ENCODE measurements around the gene DAAM2.

DAAM2 gene

DNA sequence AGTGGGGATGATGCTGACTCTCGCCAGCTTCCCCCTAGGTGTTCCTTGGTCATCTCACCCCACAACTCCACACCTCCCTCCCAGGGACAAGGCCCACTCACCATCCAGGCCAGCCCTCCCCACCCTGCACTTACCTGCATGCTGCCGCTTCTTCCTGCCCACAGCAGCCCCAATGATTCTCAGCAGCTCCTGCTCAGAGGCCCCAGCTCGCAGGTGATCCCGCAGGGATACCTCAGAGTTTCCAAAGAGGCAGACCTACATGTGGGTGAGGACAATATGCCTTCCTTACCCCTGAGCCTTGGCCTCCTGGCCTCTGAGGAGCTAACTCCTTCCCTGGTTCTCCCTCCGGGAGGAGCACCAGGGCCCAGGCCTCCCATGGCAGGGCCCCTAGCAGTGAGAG, 117.5 kb downstream of the DAAM2 start:
- no peak for DNase-seq (ENCODE audit: low spot score)

DNA sequence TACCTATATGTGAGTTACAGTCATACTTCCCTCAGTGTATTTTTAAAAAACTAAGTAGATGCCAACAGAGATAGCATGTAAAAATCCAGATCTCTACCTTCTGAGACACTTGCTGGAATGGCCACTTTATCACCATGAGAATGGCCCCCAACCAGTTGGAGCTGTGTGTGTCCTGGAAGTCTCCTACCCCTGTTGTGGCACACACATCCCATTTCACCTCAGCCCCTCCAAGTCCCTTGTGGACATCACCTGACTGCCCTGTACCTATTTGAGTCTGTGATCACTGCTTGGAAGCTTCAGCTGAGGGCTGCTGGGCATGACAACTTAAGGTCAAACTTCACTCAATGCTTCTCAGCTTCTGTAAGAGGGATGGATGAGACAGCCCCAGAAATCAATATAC, 118.0 kb downstream of the DAAM2 start:
- DNase-seq (ENCODE audit: low spot score), result no peak

DNA sequence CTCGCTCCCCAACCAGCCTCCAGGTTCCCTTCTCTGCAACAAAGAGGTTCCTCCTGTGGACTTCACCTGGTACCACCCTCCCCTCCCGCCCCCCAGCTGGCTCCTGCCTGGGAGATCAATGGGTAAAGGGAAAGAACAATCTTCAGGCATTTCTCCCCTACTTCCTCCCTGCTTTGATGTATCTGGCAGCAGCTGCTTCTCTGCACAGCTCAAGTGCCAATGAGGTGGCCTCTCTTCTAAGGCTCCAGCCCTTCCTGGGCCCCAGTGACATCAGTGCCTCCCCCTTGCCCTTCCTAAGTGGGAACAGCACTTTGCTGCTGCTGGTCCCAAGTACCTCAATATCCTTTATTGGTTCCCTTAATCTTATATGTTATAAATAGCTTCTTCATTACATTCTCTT, 118.6 kb downstream of the DAAM2 start:
- no peak for DNase-seq (ENCODE audit: low spot score)

DNA sequence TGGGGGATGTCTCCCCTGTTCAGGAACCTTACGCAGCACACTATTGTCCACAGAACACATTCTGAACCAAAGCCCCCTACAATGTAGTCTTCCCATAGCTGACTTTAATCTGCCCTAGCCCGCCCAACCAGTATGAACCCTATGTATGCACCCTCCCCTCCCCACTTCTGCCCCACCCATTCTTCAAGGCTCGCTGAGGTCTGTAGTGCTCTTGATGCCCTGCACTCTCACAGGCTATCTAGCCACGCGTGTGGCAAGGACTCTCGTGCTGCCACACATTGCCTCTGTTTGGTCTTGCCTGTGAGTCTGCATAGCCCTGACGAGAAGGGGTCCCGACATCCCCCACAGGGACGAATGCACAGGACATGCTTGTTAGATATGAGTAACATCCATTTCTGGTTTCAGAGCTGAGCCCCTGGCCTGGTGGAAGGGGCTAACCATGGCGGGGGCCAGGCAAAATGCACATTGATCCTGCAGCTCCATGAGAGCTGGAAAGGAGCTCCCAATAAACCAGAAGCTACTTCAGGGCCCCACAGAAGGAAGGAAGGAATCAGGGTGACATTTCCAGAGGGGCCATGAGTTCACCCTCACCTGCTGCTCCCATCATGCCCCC, 119.4 kb downstream of the DAAM2 start:
- no peak for DNase-seq (ENCODE audit: low spot score)

DNA sequence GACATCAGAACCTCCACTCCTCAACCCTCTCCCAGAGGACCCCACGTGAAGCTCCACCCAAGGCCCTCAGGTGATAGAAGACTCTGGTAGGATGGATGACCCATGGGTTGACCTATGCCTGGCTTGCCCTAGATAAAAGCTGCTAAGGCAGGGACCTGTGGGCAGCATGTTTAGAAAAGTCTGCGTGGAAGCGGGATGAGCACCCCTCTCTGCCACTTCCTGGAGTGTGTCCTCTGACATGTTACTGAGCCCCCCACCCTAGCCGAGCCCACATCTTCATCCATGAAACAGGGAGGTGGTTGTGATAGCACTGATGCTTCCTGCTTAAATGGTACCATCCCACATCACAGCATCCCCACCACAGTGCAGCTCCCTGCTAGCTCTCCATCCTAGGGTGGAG, 120.3 kb downstream of the DAAM2 start:
- no peak for DNase-seq (ENCODE audit: low spot score)

DNA sequence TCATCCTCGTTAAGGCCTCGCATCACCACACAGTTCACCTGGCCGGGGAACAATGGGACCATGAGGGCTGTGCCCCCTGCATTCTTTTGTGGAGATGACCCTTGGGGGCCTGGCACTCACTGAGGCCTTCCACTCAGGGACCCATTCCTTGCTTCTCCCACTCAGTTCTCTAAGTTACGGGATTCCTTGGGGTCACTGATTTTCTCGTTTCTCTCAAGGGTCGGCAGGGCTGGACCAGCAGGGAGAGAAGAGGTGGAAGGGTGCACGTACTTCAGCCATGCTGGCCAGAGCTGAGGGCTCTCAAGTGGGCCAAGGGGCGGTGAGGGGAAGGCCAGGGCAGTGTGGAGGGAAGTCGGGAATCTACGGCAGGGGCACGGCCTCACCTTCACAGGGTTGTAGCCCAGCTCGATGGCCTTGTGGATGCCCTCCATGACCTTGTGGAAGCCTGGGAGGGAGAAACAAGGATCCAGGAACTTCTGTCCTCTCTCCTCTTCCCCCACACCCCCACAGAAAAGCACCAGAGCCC, 121.3 kb downstream of the DAAM2 start:
- no peak for DNase-seq (ENCODE audit: low spot score)

DNA sequence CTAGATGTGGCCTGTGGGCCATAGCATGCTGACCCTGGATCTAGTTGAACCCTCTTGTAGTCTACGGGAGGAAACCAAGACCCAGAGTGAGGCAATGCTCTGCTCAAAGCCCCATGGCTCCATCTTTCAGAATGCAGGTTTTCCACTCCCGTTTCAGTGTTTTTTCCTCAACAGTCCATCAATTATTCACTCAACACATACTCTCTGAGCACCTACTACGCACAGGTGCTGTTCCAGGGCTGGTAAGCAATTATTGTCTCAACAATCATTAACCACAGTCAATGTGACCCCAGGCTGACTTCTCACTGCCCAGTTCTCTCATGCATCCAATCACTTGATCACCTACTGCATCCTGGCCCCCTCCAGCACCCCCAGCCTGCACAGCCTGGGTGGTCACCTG, 122.1 kb downstream of the DAAM2 start:
- DNase-seq (ENCODE audit: low spot score), result no peak

DNA sequence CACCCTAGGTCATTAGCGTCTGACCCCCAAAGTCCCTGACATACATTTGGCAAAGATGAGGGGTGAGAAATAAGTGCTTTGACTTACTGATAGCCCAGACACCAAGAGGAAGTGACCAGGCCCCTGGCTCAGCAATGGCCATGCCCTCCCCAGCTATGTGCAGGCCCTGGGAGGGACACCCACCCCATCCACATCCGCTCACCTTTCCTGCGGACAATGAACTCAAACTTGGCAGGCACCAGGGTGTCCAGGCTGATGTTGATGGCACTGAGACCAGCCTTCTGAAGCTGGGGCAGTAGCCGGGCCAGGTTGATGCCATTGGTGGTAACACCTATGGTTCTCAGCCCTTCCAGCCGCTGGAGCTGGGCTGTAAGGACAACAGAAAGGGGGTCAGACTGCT, 123.7 kb downstream of the DAAM2 start:
- DNase-seq (ENCODE audit: low spot score), result no peak

DNA sequence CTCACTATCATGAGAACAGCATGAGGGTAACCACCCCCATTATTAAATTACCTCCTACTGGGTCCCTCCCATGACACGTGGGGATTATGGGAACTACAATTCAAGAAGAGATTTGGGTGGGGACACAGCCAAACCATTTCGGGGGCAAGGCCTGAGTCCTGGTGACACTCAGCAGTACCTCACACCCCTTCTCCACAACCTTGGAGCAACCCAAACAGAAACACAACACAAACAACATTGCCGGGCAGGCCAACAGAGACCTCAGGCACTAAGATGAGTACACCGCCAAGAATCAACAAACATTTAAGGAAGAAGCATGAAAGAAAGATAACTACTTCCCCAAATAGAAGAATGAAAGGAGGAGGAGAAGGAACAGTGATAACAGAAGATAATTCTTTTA, 125.2 kb downstream of the DAAM2 start:
- DNase-seq (ENCODE audit: low spot score), result no peak

DNA sequence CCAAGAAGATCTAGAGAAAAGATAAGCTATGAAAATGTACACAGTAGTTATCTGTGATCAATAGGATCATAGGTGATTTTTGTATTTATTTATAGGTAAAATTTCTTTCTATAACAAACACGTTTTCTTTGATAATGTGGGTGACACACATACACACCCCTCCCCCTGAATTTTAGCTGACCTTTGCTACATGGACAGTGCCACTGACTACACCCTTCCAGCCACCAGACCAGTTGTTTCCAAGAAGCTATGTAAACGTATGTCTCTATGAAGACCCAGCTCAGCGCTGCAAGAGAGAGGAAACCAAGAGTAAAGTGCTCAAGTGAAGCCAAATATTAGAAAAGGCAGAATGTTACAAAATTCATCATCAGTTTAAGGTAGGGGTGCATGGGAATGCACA, 125.8 kb downstream of the DAAM2 start:
- no peak for DNase-seq (ENCODE audit: low spot score)

DNA sequence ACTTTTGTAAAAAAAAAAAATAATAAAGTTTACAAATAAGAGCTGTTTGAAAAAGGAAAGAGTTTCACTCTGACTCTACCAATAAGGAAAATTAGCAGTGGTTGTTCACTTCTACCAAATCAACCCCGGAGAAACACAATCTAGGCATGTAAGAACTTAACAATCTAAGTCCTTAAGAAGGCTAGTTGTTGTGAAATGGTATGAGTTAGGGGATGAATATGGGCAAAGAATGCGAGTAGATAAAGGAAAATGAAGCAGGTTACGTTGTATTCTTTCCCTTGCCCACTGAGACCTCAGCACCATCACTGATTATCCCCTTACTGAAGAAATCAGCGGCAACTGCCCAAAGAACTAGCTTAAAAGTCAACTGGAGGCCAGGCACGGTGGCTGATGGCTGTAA, 126.7 kb downstream of the DAAM2 start:
- DNase-seq (ENCODE audit: low spot score), result no peak

DNA sequence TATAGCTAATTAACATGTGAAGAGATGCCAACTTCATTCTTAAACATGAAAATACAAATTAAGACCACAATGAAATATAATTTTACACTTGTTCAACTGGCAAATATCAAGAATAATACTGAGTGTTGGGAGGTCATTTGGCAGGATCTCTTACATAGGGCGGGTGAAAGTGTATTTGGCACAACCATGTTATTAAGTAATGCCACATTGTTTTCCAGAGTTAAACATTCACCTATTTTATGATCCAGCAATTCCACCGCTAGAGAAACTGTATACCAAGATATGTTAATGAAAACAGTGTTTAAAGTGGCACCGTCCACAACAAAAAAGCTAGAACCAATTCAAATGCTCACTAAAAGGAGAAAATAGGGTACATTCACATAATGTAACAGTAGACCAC, 128.0 kb downstream of the DAAM2 start:
- no peak for DNase-seq (ENCODE audit: low spot score)

DNA sequence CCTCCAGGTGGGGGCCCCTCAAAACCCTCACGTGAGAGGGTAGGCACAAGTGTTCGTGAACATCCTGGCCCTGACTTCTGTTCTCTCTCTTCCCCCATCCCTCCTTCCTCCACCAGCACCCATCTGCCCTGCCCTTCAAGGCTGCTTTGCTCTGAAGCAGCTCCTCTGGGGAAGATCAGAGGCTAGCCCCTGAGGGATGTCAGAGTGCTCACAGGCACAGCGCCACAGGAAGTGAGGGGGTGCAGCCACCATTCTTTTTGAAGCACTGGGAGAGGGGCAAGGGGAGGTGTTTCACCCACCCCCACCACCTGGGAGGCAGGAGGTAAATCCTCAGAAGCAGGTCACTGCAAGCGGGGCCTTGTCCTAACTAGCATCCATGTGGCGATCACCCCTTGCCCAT, 130.6 kb downstream of the DAAM2 start:
- DNase-seq (ENCODE audit: low spot score), result no peak

DNA sequence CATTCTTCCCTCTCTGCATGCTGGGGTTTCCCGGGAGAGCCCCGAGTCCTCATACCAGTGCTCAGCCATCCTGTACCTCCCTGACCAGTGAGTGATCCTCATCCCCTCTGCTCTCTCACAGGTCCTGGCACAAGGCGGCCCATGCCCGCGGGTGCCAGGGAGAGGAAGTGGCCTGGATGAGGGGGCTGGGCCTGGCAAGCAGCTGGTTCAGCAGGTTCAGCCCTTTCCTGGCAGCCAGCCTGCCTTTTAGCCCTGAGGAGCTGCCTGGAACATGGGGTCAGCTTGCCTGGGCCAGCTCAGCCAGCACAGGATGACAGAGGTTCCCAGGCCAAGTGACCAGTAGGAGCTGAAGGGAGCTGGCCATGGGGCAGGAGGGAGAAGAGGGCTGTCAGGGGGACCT, 131.2 kb downstream of the DAAM2 start:
- no peak for DNase-seq (ENCODE audit: low spot score)

DNA sequence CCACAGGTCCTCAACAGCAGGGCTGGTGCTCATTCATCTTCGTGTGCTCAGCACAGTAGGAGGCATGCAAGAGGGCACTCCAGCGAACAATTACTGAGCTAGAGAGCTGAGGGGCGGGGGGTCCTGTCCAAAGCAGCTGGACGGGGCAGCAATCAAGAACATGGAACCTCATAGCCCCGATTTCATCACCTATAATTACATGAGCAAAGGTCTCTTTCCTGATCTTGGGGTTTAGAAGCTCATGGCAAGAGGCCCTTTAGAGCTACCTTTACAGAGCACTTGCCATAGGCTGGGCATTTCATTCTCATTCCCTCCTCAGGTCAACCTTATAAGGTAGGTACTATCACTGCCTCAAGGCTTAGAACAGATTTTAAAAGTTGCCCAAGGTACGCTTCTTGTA, 131.7 kb downstream of the DAAM2 start:
- no peak for DNase-seq (ENCODE audit: low spot score)

DNA sequence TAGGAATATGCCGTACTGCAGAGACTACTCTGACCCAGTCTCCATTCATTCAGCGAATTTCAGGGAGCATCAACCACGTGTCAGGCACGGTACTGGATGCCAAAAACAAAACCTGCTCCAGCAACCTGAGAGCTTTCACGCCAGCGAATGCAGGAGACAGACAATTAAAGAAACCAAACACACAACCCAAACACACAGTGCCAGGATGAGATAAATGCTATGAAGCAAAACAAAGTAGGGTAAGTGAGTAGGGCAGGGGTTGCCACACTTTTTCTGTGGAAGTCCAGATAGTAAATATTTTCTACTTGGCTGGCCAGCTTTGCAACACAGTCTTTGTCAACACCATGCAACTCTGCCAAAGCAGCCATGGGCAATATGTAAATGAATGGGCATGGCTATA, 132.1 kb downstream of the DAAM2 start:
- no peak for DNase-seq (ENCODE audit: low spot score)

DNA sequence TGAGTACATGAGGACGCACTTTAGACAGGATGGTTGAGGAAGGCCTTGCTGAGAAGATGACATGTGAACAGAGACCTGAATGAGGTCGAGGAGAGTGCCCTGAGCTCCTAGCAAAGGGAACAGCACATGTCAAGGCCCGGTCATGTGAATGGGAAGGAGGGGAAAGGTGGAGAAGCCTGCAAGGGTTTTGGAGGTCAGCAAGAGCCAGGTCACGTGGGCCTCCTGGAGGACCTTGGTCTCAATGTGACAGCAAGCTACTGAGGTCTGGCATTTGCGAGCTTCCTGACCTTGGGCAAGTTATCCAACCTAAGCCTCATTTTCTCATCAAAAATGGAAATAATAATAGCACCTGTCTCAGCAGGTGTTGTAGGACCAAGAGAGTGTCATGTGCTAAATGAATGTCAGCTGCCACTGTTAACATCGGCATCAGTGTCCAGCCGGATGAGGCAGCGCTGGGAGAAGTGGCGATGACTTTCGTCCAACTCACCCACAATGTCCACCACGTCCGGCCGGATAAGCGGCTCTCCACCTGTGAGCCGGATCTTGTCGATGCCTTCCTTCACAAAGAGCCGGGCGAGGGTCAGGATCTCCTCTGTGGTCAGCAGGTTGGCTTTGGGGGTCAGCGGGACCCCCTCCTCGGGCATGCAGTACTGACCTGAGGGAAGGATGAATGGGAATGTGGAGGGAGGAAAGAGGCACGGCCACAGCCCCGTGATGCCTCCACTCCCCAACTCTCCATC, 133.2 kb downstream of the DAAM2 start:
- DNase-seq (ENCODE audit: low spot score), result no peak

DNA sequence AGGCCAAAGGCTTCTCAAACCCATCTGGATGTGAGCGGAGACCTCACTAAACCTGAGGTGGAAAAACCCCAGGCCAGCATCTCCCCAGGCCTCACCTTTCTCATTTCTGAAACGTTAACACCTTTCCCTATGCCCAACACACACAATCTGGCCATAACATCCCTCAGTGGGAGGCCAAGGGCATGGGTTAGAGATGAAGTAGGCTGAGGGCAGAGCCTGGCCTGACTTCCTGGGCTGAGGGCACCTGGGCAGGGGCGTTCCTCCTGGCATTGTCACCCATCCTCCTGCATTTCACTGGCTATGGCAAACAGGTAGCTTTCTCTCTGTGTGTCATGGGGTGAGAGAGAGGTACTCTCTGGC, 133.7 kb downstream of the DAAM2 start:
- no peak for DNase-seq (ENCODE audit: low spot score)

DNA sequence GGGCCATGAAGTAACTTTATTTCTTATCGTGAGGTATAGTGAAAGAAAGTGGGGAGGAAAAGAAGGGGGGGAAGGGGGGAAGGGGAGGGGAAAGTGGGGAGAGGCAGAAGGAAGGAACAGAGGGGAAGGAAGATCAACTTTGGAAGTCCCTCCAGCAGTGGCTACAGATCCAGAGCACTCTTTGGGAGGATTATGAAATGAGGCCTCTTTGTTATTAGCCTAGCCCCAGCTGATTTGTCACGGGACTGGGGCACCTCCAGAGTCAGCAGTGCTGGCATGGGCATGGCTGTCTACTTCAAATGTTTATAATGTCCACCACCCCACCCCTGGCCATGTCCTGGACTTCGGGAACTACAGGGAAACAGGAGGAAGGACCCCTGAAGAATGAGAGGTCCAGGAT, 134.5 kb downstream of the DAAM2 start:
- DNase-seq (ENCODE audit: low spot score), result no peak

DNA sequence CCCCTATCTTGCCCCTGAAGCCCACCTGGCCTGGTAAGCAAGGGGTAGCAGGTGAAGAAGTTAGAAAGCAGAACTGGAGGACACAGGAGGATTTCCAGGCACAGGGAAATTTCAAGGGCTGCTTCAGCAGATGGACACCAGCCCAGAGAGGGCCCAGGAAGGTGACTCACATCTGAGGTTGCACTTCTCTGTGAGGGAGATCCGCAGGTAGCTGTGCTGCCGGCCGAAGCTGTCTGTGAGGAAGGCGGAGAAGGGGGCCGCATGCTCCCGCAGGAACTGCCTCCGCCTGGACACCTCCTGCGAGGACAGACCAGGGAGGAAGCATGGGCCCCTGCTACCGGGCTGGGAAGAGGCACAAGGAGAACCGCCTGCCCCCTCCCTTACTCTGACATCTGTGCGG, 135.0 kb downstream of the DAAM2 start:
- DNase-seq (ENCODE audit: low spot score), result no peak

DNA sequence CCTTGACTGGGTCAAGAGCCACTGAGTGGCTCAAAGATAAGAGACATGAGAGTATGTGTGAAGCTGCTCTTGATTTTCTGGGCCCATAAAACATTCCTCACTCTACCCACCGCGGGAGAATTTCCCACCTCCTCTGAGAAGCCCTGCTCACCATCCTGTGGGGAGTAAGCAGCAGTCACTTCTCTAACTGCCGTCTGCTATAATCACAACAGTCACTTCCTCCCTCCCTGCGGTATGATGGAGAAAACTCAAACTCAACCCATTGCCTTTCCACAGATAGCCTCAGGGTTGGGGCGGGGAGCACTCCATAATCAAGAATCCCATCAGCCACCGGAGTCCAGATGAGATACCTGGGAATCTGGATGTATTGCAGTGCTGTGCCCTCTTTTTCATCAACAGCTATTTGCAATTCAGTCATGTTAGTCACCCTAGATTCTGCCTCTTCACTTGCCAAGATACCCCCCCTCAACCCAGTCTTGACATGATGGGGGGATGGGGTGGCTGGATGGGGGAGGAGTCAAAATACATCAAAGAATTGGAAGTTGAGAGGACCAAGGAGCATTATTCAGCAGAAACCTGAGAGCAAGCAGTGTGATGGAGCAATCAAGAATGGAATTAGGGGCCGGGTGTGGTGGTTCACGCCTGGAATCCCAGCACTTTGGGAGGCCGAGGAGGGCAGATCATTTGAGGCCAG, 137.0 kb downstream of the DAAM2 start:
- no peak for DNase-seq (ENCODE audit: low spot score)

DNA sequence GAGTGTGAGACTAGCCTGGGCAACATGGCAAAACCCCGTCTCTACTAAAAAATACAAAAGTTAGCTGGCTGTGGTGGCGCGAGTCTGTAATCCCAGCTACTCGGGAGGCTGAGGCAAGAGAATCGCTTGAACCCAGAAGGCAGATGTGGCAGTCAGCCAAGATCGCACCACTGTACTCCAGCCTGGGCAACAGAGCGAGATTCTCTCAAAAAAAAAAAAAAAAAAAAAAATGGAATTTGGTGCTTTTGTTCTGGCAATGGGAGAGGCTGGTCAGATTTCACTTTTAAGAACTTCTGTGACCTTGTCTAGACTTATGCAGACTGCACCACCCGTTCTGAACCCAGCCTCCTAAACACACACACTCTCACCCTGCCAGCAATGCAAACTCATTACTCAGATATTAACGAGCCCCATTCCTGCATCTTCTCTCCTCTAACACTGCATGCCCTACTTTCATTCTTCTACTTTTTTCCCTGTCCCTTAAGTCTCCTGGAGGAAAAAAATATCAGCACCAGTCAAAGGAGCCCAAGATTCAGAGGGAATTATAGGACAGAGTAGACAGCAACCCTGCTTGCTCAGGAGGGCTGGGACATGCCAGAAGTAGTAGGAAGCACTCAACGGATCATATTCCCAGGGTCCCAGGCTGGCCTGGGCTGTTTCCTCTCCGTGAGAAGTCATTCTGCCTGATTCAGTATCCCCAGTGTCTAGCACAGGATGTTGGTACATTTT, 137.7 kb downstream of the DAAM2 start:
- DNase-seq (ENCODE audit: low spot score), result no peak

DNA sequence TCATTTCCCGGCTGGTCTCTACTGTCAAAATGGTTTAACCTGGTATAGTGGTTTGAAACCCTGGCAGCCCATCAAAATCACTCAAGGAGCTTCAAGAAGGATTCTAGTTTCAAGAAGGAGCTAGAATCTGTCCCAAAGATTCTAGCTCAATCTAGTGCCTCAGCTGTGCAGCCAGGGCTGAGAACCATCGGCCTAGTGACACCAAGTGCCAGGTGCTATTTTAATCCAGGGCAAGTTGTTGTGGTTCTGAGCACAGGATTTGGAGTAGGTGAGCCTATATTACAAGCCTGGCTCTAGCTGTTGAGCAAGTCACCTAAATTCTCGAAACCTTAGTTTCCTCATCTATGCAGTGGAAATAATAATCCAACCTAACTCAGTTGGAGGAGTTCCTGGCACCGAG, 138.4 kb downstream of the DAAM2 start:
- DNase-seq (ENCODE audit: low spot score), result no peak

All from RKO (cell line).